ENCODE results near the gene SPRR4.
"Not testable (repeated sequence)": the region's sequence is repeated elsewhere in the genome, so short reads cannot be mapped to it uniquely, and the experiment has no call there.

Gene SPRR4

DNA sequence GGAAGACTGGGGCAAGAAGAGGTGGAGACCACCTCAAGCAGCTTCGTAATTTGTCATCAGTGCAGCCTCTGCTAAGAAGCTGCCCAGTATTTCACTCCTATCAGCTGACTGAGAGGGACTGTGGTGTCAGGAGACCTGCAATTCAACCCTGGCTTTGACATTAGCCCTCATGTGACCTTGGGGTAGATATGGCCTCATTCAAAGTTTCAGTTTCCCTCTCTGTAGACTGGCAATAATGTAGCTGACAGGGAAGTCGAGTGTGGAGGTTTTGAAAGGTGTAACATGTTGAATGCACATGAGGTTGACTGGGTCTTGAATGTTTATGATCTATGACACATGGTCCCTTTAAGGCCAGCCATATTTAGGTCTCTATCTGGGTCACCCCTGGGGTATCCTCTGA, 2.2 kb upstream of the SPRR4 start:
- no peak for DNase-seq

DNA sequence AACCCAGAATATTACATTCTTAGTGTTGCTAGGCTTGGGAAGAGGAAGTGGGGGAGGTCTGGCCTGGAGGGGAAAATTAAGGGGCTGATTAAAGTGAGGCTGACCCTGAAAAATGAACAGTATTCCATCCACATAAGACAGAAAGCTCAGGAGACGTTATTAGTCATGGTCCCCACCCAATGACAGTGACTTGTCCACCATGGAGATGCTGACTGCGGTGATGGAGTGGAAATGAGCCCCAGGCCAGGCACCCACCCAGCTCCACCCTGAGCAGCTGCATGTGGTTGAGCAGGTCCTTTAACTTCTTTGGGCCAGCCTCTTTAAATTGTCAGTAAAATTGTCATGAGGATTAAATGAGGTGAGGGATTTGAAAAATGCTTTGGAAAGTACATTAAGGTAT, 1.4 kb upstream of the SPRR4 start:
- DNase-seq: no peak

DNA sequence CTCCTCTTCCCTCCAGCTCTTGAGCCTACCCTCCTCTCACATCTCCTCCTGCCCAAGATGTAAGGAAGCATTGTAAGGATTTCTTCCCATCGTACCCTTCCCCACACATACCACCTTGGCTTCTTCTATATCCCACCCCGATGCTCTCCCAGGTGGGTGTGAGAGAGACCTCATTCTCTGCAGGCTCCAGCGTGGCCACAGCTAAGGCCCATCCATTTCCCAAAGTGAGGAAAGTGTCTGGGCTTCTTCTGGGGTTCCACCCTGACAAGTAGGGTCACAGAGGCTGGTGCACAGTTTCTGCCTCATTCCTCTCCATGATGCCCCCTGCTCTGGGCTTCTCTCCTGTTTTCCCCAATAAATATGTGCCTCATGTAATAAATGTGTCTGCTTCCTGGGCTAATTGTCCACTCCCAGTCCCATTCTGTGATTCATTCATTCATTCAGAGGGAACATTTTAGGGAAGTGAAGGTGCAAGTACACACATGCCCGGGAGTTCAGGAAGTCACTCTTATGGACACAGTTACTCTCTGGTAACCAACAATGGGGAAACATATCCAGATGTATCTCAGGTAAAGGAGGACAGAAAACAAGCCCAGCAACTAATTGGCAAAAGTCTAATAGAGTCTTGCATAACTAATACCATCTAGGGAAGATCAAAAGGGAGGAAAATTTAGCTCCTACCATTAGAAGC, 1.9 kb downstream of the SPRR4 start:
- no peak for DNase-seq

DNA sequence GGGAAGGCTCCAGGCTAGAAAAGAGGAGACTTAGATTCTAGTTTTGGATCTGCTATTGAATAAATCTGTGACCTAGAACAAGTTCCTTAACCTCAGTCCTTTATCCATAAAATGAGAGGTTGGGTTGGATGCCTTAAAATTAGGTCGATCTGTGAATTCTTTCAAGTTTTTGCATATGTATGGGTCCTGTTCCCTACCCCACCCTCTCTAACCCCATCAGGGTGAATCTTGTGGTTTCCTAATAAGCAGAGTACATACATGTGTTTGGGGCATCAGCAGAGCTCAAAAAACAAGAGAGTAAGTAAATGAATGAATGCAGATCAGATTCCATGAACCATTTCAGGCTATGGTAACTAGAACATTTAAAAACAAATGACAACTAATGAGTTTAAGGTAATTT, 6.2 kb downstream of the SPRR4 start:
- no peak for DNase-seq

DNA sequence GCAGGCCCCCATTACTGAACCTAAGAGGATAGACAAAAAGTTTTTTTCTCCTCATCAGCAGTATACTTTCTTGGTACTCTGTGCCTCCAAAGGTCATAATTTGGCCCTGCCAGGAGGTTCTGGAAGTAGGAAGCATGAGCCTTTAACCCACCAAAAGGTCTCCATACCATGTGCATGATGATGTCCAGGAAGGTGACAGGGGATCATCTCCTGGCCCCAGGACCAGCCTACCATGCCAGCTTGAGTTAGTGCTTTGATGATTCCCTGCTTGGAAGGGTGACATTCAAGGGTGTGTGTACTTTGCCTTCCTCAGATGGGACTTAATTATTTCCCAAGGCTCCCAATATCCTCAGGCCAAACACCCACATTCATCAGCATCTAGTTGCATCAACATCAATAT, 7.2 kb downstream of the SPRR4 start:
- no peak for DNase-seq

DNA sequence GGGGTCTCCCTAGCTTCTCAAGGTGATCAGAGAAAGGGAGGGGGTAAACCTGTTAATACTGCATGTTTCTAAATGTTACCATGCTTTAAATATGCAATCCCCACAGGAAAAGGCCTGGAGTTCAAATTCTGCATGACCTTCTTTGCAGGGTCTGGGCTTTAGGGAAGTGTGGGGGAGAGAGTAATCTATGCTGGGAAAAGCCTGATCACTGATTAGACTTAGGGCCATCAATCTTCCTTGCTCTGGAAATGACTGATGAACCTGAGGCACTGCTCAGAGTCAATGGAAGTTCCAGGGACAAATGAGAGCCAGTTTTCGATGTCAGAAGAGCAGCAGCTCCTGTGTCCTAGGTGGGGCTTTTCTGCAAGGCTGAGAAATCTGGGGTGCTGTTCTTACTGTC, 10.2 kb downstream of the SPRR4 start:
- DNase-seq: no peak

DNA sequence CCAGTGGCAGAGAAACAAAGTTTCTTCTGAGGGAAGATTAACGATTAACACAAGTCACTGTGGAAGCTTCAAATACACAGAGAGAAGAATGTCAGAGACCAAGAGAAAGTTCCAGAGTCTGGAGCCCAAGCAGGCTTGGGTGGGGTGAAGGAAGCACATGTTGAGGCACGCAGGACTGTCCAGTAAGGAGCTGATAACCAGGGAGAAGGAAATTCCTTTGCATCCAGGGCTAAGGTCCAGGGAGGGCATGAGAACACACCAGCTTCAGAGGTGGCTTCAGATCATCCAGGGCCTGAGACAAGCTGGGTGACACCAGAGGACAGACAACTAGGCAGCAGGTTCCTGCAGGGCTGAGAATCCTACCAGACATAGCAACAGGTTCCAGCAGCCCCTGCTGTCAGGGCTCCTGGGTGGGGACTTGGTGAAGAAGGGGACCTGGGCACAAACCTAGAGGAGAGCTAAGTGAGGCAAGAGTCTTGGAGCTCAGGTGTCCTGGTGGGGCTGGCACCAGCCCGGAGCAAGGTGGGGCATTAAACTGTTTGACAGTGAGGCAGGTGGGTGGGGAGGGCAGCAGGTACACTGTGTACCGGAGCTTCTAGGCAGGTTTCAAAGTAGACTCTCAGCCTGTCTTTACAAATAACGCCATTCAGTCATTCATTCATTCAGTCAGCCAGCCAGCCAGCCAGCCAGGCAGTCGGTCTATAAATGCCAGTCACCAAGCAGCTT, 10.9 kb downstream of the SPRR4 start:
- no peak for DNase-seq

DNA sequence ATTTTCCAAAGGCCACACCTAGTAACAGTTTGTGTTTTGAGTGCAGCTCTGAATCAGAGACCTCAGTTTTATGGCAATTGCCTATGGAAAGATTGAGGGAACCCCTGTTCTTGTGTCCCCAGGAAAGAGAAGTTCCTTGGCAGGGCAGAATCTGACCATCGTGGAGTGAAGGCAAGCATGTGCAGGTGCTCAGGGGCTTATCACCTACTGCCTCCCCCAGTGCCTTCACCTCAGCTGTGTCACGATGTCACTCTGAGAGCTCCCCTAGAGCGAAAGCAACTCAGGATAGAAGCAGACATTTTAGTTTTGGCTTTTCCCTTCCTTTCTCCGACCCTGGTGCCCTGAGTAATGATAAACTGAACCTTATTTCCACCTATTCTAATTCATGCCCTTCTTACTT, 11.6 kb downstream of the SPRR4 start:
- DNase-seq: no peak

DNA sequence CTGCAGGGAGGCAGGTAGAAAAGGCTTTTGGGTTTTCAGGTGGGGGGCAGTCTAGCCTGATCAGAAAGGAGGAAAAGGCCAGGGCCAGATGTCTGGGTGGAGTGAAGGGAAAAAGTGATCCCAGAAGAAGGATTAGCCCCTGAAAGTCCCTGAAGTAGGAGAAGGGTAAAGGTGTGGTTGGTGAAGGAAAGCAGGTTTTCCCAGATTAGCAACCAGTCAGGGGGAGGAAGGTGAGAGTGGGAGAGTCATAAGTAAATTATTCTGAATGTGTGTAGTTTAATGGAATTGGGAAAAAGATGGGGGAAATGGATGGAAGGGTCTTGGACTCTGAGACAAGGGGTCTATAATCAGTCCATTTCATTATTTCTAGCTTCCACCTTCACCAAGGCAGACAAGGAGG, 12.8 kb downstream of the SPRR4 start:
- no peak for DNase-seq

DNA sequence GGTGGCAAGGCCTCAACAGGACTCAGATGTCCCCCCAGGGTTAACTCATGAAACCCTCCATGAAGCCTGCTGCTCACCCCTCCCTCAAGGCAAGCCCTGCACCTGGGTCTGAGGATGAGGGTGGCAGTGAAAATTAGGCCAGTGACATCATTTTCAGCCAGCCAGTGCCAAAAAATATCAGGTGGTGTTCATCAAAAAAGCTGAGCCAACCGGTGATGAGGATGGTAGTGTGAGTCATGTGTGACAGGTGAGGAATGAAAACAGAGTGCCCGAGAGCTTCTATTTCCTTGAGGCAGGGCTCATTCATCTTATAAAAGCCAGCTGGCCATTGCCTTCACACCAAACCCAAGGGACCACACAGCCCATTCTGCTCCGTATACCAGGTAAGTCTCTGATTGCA, 13.3 kb downstream of the SPRR4 start, which contains the start of gene SPRR1A:
Gene SPRR1A, plus strand, starts transcription at position 339 of the 400 bp plus-strand sequence. CDS start 1,150 bp downstream, outside the sequence.
- DNase-seq: no peak

DNA sequence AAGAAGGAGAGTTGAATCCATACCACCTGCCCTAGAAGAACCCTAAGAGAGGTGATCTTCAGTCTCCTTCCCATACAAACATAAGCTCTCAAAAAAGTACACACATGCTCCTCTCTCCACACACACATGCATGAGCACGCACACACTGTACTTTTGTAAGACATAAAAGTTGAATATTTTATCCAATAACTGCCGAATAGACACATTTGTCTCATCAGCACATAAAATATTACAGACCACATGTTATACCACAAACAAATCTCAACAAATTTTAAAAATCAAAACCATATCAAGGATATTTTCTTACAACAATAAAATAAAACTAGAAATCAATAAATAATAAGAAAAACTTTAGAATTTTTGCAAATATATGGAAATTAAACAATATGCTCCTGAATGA, 16.1 kb downstream of the SPRR4 start:
- DNase-seq: no peak

DNA sequence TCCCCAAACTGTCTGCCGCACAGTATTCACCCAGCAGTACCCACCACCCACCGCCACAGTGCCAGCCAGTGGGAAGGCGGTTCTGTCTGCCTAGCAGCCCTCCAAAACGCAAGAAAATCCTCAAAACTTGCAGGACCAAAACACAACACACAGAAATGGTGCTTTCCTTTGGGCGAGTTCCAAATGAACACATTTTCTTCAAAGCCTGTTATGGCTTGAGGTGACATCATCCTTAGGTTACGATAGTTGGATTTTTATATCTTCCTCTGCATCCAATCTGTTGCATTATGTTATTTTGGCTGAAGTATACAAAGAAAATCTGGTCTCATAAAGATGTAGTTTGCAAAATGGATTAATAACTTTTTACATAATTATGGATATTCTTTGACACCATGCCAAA, 22.7 kb downstream of the SPRR4 start:
- DNase-seq: no peak

DNA sequence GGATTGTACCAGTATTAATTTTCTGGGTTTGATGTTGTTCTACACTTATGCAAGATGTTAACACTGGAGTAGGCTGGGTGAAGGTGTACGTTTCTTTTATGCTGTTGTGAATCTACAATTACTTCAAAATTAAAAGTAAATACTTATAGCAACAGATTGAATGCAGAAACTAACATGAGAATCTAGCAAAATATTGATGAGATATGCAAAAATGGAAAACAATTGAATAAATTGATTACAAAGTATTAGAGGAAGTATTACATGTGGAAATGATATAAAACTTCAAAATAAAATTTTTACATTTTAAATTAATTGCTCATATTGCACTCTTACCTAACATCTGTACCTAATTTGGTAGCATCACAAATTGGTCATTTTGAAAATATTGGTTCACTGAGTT, 25.4 kb downstream of the SPRR4 start:
- no peak for DNase-seq

DNA sequence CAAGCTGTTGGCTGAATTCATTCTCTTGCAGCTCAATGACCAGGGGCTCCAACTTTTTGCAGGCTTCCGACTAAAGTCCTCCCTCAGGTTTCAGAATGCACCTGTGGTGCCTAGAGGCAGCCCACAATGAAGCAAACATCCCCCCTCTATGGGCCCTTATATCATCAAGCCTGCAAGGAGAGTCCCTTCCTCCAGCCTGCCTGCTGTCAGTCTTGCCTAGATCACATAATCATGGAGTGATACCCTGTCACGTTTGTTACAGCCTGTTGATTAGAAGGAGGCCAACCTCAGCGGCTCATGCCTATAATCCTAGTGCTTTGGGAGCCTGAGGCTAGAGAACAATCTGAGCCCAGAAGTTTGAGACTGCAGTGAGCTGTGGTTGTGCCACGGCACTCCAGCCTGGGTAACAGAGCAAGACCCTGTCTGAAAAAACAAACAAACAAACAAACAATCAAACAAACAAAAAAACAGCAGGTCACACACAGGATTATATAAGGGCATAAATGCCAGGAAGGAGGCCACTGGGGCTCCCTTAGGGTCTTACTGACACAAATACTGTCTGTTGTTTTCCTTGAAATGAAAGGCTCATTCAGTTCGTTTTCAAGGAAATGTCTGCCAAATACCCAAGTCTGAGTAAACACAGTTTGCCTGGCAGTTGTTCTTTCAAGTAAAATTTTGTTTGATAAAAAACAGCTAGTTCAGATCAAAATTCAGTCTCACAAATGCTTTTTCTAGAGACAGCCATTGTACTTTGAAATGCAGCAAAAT, 26.4 kb downstream of the SPRR4 start:
- no peak for DNase-seq

DNA sequence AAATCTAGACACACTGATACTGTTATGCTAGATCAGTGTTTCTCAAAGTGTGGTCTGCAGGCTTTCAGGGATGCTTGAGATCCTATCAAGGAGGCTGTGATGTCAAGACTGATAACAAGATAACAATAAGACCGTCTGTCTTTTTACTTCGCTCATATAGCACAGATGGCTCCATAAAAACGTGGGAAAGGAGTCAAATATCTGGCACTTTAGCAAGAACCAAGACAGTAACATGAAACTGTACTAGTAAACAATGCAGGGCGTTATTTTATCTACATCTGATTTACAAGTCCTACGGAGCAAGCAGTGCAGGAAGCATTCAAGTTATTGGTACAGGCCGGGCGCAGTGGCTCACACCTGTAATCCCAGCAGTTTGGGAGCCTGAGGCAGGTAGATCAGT, 27.5 kb downstream of the SPRR4 start:
- DNase-seq: no peak

DNA sequence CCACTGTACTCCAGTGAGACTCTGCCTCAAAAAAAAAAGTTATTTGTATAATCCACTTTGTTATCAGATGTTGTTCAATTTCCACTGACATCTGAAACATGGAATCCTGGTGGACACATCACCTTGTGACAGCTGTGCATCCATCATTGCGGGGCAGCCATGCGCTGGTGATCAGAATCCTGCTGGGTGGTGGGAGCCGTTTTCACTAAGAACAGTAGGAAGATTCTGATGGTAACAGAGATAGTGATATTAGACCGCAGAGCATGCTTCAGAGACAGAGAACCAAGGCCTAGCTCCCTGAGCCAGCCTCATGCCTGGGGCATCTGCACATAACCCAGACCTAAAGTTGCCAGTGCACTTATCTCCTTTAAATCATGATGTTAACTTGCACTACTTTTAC, 28.0 kb downstream of the SPRR4 start:
- no peak for DNase-seq

DNA sequence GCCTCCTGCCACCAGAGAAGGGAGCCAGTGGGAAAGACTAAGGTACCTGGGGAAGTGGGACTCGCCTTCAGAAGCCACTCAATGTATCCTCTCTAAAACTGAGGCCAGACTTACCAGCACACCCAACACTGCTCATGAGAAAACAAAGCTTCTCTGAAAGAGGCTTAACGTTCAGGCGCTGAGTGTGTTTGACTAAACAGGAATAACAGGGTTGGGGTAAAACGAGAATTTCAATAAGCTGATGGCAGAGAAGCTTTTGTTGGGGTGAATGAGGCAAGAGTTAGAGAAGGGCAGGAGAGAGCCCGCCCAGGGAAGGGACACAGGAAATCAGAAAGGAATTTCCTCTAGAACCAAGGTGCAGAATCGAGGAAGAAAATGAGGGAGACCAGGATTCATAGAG, 29.4 kb downstream of the SPRR4 start:
- no peak for DNase-seq

DNA sequence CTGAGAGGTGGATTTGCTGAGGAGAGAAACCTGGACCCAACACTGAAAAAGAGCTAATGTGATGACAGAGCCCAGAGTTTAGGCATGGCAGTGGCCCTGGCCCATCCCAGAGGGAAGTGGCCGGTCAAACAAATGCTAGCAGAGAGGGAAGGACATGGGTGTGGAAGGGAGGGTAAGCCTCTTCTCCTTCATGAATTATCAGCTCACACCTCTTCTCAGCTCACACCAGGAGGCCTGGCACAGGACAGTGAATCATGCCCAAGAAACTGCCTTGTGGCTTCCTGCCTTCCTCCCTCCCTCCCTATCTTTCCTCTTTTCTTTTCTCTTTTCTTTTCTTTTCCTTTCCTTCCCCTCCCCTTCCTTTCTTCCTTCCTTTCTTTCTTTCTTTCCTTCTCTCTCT, 29.8 kb downstream of the SPRR4 start:
- no peak for DNase-seq

DNA sequence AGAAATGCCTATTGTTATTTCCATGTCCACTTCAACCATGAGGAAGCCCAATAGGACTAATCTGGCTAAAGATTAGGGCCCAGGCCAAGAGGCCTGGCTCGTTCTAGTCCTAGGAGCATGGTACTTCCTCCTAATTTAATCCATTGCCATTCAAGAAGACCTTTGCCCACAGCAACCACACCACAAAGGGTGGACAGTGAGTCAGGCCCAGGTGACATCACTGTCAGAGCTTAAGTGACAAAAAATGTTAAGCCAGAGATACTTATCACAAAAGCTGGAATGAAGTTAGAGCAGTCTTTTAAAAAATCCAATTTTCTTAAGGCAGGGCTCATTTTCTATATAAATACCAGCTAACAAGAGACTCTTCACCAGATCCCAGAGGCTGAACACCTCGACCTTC, 30.9 kb downstream of the SPRR4 start, which contains the start of gene SPRR3:
Gene SPRR3, plus strand, starts transcription at position 368 of the 400 bp plus-strand sequence. CDS start 1,272 bp downstream, outside the sequence.
- DNase-seq: no peak

DNA sequence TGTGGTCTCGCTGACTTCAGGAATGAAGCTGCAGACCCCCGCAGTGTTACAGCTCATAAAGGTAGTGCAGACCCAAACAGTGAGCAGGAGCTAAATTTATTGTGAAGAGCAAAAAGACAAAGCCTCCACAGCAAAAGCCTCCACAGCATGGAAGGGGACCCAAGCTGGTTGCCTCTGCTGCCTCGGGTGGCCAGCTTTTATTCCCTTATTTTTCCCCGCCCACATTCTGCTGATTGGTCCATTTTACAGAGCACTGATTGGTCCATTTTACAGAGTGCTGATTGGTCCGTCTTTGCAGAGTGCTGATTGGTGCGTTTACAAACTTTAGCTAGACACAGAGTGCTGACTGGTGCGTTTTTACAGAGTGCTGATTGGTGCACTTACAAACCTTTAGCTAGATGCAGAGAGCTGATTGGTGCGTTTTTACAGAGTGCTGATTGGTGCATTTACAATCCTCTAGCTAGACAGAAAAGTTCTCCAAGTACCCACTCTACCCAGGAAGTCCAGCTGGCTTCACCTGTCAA, 40.8 kb downstream of the SPRR4 start:
- not testable (repeated sequence) for DNase-seq

DNA sequence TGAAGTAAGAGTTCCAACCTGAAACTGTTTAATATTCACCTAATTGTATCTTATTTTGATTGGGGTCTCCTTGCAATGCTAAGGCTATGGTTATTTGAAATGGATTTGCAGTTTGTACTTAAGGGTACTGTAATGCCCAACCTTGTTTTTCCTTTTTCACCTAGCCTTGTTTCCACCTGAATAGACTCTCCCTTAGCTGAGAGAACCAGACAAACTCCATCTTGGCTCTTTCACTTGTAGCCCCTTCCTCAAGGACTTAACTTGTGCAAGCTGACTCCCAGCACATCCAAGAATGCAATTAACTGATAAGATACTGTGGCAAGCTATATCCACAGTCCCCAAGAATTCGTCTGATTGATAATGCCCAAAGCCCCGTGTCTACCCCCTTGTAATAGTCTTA, 51.4 kb downstream of the SPRR4 start:
- DNase-seq: not testable (repeated sequence)

Data from activated CD4-positive, alpha-beta T cell treated with anti-CD3 and anti-CD28 coated beads for 4 hours (primary cell).